Osteocyte (in vitro differentiated cells): ENCODE data around the gene ZNF808. TPM values are rescaled to one million over a fixed set of nuclear protein-coding genes. Genes with fewer than 3 reads are reported as not detected.
"Not testable (repeated sequence)": the region's sequence is repeated elsewhere in the genome, so short reads cannot be mapped to it uniquely, and the experiment has no call there.

ENCODE experiments used
- DNase-seq: peaks from one replicate; pipeline ENCODE4 v3.0.0; 2021; ENCODE audit warnings: mixed read lengths; ENCODE audit not compliant: unreplicated experiment; ENCODE audit errors: extremely low spot score
- H3K27ac Mint-ChIP-seq: one replicate; pipeline ENCODE4 v1.8.0; 2021; ENCODE audit warnings: mild to moderate bottlenecking, mixed read lengths; ENCODE audit not compliant: unreplicated experiment
- H3K27me3 Mint-ChIP-seq: one replicate; pipeline ENCODE4 v1.8.0; 2021; ENCODE audit warnings: mixed read lengths; ENCODE audit not compliant: unreplicated experiment
- H3K36me3 Mint-ChIP-seq: one replicate; pipeline ENCODE4 v1.8.0; 2021; ENCODE audit warnings: mixed read lengths; ENCODE audit not compliant: unreplicated experiment
- H3K4me1 Mint-ChIP-seq: one replicate; pipeline ENCODE4 v1.8.0; 2021; ENCODE audit warnings: mixed read lengths; ENCODE audit not compliant: unreplicated experiment
- H3K4me3 Mint-ChIP-seq: one replicate; pipeline ENCODE4 v1.8.0; 2021; ENCODE audit warnings: mild to moderate bottlenecking, moderate library complexity, mixed read lengths; ENCODE audit not compliant: unreplicated experiment
- H3K9me3 Mint-ChIP-seq: one replicate; pipeline ENCODE4 v1.8.0; 2021; ENCODE audit warnings: mixed read lengths; ENCODE audit not compliant: unreplicated experiment
- total RNA-seq: library from RNA; stranded (reverse); gene quantifications from 2 replicates; pipeline ENCODE4 v1.2.1, GENCODE V29; 2021
- TF ChIP-seq, protein P1 (sequence below): fragments of 200-600 bp; sonication (generic); IDR thresholded peaks from 2 replicates; pipeline ENCODE4 v1.5.0; 2021; ENCODE audit warnings: antibody characterized with exemption, mild to moderate bottlenecking, moderate library complexity

ZNF808 gene
- total RNA-seq, 1 donor from 2014 or later = 22.8 TPM

- Mint-ChIP-seq H3K36me3 (peaks cover 58% of the 10 kb centered on the region), H3K4me1 (no peaks in the 10 kb centered on the region), H3K9me3 (peaks cover 27% of the 10 kb centered on the region), H3K4me3 (no peak overlapping the region), H3K27ac (no peak overlapping the region), H3K27me3 (no peaks in the 10 kb centered on the region)
- DNase-seq = peak; percentile 83
- TF ChIP-seq, protein P1, sequence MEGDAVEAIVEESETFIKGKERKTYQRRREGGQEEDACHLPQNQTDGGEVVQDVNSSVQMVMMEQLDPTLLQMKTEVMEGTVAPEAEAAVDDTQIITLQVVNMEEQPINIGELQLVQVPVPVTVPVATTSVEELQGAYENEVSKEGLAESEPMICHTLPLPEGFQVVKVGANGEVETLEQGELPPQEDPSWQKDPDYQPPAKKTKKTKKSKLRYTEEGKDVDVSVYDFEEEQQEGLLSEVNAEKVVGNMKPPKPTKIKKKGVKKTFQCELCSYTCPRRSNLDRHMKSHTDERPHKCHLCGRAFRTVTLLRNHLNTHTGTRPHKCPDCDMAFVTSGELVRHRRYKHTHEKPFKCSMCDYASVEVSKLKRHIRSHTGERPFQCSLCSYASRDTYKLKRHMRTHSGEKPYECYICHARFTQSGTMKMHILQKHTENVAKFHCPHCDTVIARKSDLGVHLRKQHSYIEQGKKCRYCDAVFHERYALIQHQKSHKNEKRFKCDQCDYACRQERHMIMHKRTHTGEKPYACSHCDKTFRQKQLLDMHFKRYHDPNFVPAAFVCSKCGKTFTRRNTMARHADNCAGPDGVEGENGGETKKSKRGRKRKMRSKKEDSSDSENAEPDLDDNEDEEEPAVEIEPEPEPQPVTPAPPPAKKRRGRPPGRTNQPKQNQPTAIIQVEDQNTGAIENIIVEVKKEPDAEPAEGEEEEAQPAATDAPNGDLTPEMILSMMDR = no peak
These were observed 57.4 kb downstream of the ZNF808 start for GRCh38 chr19:52584736-52585440.

DNA sequence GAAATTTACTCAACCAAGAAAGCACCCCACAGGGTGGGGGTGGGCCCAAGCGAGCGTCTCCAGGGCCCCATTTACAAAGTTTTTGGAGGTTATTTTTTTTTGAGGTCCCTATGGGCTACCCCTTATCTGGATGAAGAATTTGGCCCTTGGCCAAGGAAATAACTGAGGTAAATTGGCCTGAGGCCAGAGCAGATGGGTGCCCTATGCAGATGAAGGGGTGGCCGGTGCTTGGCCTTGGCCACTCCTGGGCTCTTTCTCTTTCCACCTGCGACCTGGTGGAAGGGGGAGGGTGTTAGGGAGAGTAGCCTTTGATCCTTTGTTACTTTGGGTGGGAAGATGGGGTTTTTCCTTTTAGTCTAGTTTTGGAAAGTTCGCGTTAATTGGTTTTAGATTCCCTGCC is 58.1 kb downstream of the ZNF808 start:
- H3K9me3 Mint-ChIP-seq = peaks cover 27% of the 10 kb centered on the region
- H3K4me3 Mint-ChIP-seq = no peak overlapping the region
- peaks cover 57% of the 10 kb centered on the region for H3K36me3 Mint-ChIP-seq
- DNase-seq = no peak
- TF ChIP-seq, protein P1 = no peak
- H3K27me3 Mint-ChIP-seq = no peaks in the 10 kb centered on the region
- no peaks in the 10 kb centered on the region for H3K4me1 Mint-ChIP-seq
- H3K27ac Mint-ChIP-seq = no peak overlapping the region

GRCh38 chr19:52590728-52591127 is 63.3 kb downstream of the ZNF808 start:
- no peak overlapping the region for H3K27ac Mint-ChIP-seq

DNA sequence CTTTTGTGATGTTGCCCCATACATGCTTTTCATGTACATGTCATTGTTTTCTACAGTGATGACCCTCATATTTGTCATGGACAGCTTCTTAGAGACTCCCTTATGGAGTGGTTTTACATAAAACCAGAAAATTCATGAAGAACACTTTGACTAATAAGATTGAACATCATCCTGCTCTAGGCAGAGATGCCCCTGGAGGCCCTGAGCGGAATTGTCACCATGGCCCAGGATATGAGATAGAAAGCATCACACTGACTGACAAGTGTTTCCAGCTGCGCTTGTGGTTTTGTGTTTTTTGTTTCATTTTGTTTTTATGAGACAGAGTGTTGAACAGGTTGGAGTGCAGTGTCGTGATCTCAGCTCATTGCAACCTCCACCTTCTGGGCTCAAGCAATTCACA is 64.8 kb downstream of the ZNF808 start:
- no peak for DNase-seq
- no peak overlapping the region for H3K27ac Mint-ChIP-seq
- H3K4me1 Mint-ChIP-seq = no peaks in the 10 kb centered on the region
- H3K27me3 Mint-ChIP-seq = no peaks in the 10 kb centered on the region
- peaks cover 22% of the 10 kb centered on the region for H3K9me3 Mint-ChIP-seq
- peaks cover 49% of the 10 kb centered on the region for H3K36me3 Mint-ChIP-seq
- TF ChIP-seq, protein P1 = no peak
- no peak overlapping the region for H3K4me3 Mint-ChIP-seq

More at GRCh38 chr19:52590728-52591127, 63.3 kb downstream of the ZNF808 start:
- no peak overlapping the region for H3K4me3 Mint-ChIP-seq
- no peaks in the 10 kb centered on the region for H3K27me3 Mint-ChIP-seq
- peaks cover 39% of the 10 kb centered on the region for H3K36me3 Mint-ChIP-seq
- no peak for DNase-seq
- no peaks in the 10 kb centered on the region for H3K4me1 Mint-ChIP-seq
- H3K9me3 Mint-ChIP-seq = peaks cover 7% of the 10 kb centered on the region
- TF ChIP-seq, protein P1 = no peak

GRCh38 chr19:52593441-52593840 is 66.0 kb downstream of the ZNF808 start:
- not testable (repeated sequence) for H3K27me3 Mint-ChIP-seq, DNase-seq, H3K27ac Mint-ChIP-seq, H3K4me1 Mint-ChIP-seq, H3K4me3 Mint-ChIP-seq
- H3K36me3 Mint-ChIP-seq = peaks cover 47% of the 10 kb centered on the region
- H3K9me3 Mint-ChIP-seq = peaks cover 22% of the 10 kb centered on the region
